ENCODE measurements around the gene TPM2. TPM values are rescaled to one million over a fixed set of nuclear protein-coding genes. Genes with fewer than 3 reads are reported as not detected.
A peak's percentile ranks its signal among the peaks of the same experiment; 100 is the strongest.

TPM2 gene
- total RNA-seq, 1 experiment from 2014 or later, result 544 TPM

DNA sequence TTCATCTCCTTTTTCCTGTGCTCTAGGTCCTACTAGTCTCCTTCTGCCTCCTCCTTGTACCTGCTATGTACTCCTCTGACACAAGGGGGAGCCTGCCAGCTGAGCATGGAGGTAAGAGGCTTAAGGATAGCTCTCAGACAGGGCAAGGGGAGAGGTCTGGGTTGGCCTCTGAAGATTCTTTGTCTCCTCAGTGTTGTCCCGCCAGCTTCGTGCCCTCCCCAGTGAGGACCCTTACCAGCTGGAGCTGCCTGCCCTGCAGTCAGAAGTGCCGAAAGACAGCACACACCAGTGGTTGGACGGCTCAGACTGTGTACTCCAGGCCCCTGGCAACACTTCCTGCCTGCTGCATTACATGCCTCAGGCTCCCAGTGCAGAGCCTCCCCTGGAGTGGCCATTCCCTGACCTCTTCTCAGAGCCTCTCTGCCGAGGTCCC is 46.5 kb upstream of the TPM2 start:
- TF ChIP-seq TCF7L2 (IDR thresholded peaks at IDR 0.05; ENCODE audit: low read depth, low read length), result no peak
- TF ChIP-seq POLR2AphosphoS5 (IDR thresholded peaks at IDR 0.05; ENCODE audit: low read depth, low read length), result peak; percentile 61
- TF ChIP-seq SIN3A (IDR thresholded peaks at IDR 0.05; ENCODE audit: borderline replicate concordance, insufficient read depth, low read depth, low read length), result no peak
- TF ChIP-seq, protein P1, sequence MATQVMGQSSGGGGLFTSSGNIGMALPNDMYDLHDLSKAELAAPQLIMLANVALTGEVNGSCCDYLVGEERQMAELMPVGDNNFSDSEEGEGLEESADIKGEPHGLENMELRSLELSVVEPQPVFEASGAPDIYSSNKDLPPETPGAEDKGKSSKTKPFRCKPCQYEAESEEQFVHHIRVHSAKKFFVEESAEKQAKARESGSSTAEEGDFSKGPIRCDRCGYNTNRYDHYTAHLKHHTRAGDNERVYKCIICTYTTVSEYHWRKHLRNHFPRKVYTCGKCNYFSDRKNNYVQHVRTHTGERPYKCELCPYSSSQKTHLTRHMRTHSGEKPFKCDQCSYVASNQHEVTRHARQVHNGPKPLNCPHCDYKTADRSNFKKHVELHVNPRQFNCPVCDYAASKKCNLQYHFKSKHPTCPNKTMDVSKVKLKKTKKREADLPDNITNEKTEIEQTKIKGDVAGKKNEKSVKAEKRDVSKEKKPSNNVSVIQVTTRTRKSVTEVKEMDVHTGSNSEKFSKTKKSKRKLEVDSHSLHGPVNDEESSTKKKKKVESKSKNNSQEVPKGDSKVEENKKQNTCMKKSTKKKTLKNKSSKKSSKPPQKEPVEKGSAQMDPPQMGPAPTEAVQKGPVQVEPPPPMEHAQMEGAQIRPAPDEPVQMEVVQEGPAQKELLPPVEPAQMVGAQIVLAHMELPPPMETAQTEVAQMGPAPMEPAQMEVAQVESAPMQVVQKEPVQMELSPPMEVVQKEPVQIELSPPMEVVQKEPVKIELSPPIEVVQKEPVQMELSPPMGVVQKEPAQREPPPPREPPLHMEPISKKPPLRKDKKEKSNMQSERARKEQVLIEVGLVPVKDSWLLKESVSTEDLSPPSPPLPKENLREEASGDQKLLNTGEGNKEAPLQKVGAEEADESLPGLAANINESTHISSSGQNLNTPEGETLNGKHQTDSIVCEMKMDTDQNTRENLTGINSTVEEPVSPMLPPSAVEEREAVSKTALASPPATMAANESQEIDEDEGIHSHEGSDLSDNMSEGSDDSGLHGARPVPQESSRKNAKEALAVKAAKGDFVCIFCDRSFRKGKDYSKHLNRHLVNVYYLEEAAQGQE (IDR thresholded peaks at IDR 0.05; ENCODE audit: insufficient read depth in 1 of 2, low read depth in 2 of 2, low read length in 1 of 2), result no peak
- Histone ChIP-seq H3K36me3 (ENCODE audit: control insufficient read depth, insufficient read depth, low read length) (peaks cover 25% of the 10 kb centered on the region), H3K27ac (ENCODE audit: low read length) (peak overlapping the region; percentile 51), H3K4me3 (ENCODE audit: low read depth in 2 of 2, low read length in 2 of 2) (no peak overlapping the region), H3K4me1 (ENCODE audit: control insufficient read depth, insufficient read depth, low read length) (peaks cover 24% of the 10 kb centered on the region), H3K9me3 (ENCODE audit: control insufficient read depth, insufficient read depth, low read depth, low read length) (no peaks in the 10 kb centered on the region), H3K27me3 (ENCODE audit: control insufficient read depth, insufficient read depth, low read length) (no peaks in the 10 kb centered on the region)
- in situ Hi-C loops (cut with HindIII; ENCODE audit: low pct_unique_long_range_greater_than_20kb, low sequenced_read_pairs), result no loop called here
- ChIA-PET CTCF (interaction anchor here (0.5 to 1.4 kb wide), 7 partner anchors 11 to 167 kb away, joined by 3 to 9 read pairs (median 3); partner anchors contain the start of genes GBA2 and RGP1), POLR2A (no interaction called here)
- no peak for DNase-seq (ENCODE audit: low read depth, low spot score)
- intact Hi-C loops (cut with micrococcal nuclease; ENCODE audit: unreplicated experiment), result no loop called here
- no TSS peak for BruUV-seq (replicated peaks)
- peak; percentile 49 for ATAC-seq

DNA sequence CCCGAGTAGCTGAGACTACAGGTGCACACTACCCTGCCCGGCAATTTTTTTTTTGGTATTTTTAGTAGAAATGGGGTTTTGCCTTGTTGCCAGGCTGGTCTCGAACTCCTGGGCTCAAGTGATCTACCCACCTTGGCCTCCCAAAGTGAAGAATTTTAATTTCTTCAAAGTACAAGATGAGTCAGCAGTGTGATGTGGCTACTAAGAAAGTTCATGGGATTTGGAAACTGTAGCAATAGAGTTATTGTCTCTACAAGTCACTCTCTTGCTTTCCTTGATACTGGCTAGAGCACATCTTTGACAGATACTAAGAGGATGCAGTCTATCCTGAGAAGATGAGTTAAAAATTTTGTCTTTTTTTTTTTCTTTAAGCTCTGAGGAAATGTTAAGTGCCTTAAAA is 44.4 kb upstream of the TPM2 start:
- ChIA-PET POLR2A (interaction anchor here (0.6 to 0.9 kb wide), 3 partner anchors 38 to 80 kb away, joined by 3 read pairs; partner anchors contain the start of gene NPR2), CTCF (no interaction called here)
- in situ Hi-C loops (cut with HindIII; ENCODE audit: low pct_unique_long_range_greater_than_20kb, low sequenced_read_pairs), result no loop called here
- Histone ChIP-seq H3K27me3 (ENCODE audit: control insufficient read depth, insufficient read depth, low read length) (no peaks in the 10 kb centered on the region), H3K4me3 (ENCODE audit: low read depth in 2 of 2, low read length in 2 of 2) (0 out of 4 replicates have a peak overlapping the region, but pooled peaks of 1 of the 2 experiments have one; percentile 99), H3K36me3 (ENCODE audit: control insufficient read depth, insufficient read depth, low read length) (peaks cover 22% of the 10 kb centered on the region), H3K4me1 (ENCODE audit: control insufficient read depth, insufficient read depth, low read length) (peaks cover 39% of the 10 kb centered on the region), H3K27ac (ENCODE audit: low read length) (no peak overlapping the region), H3K9me3 (ENCODE audit: control insufficient read depth, insufficient read depth, low read depth, low read length) (no peaks in the 10 kb centered on the region)
- DNase-seq (ENCODE audit: low read depth, low spot score) (no peak), ATAC-seq (no peak)
- no peak for TF ChIP-seq POLR2AphosphoS5 (IDR thresholded peaks at IDR 0.05; ENCODE audit: low read depth, low read length)
- no peak for TF ChIP-seq SIN3A (IDR thresholded peaks at IDR 0.05; ENCODE audit: borderline replicate concordance, insufficient read depth, low read depth, low read length)
- TF ChIP-seq TCF7L2 (IDR thresholded peaks at IDR 0.05; ENCODE audit: low read depth, low read length), result no peak
- TF ChIP-seq, protein P1 (IDR thresholded peaks at IDR 0.05; ENCODE audit: insufficient read depth in 1 of 2, low read depth in 2 of 2, low read length in 1 of 2), result no peak
- TF ChIP-seq, protein P2, sequence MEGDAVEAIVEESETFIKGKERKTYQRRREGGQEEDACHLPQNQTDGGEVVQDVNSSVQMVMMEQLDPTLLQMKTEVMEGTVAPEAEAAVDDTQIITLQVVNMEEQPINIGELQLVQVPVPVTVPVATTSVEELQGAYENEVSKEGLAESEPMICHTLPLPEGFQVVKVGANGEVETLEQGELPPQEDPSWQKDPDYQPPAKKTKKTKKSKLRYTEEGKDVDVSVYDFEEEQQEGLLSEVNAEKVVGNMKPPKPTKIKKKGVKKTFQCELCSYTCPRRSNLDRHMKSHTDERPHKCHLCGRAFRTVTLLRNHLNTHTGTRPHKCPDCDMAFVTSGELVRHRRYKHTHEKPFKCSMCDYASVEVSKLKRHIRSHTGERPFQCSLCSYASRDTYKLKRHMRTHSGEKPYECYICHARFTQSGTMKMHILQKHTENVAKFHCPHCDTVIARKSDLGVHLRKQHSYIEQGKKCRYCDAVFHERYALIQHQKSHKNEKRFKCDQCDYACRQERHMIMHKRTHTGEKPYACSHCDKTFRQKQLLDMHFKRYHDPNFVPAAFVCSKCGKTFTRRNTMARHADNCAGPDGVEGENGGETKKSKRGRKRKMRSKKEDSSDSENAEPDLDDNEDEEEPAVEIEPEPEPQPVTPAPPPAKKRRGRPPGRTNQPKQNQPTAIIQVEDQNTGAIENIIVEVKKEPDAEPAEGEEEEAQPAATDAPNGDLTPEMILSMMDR (IDR thresholded peaks at IDR 0.05), result no peak
- no TSS peak for BruUV-seq (replicated peaks)
- intact Hi-C loops (cut with micrococcal nuclease; ENCODE audit: unreplicated experiment), result no loop called here

Data from Panc1 (cell line).